Urothelium cell line (cell line): Measurements from ENCODE around the gene PSMG2.
"Not testable (repeated sequence)": the region's sequence is repeated elsewhere in the genome, so short reads cannot be mapped to it uniquely, and the experiment has no call there.

Experiments used
- DNase-seq: peaks from one replicate; pipeline ENCODE4 v3.0.0; 2011; ENCODE audit warnings: low spot score, mixed read lengths
- FAIRE-seq: peaks from 2 replicates; lab custom pipeline; 2011; peaks lifted over from hg19 to GRCh38; lab: Jason Lieb, UNC

The PSMG2 gene

DNA sequence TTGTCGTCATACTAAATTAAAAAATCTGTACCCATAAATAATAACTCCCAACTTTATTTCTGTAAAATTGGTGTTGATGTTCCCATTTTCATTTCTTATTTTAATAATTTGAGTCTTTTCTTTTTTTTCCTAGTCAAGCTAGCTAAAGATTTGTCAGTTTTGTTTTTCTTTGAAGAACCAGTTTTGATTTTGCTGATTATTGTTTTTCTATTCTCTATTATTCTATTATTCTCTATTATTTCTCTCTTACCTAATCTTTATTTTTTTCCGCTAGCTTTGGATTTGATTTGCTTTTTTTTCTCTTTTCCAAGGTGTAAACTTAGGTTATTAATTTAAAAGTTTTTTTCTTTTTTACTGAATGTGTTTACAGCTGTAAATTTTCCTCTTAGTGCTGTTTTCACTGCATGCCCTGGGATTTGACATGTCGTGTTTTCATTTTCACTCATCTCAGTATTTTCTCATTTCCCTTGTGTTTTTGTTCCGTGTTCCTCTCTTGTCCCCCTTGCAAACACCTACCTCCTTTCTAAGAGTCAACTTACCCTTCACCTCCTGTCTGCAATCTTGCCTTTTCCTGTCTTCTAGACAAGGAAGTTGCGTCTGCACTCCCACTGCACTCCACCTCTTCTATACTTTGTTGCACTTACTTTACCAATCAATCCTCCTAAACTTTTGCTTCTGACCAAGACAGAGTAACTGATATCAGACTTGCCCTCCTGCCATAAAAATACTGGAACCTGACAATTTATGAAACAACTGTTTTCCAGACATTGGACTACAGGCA is 18.8 kb downstream of the PSMG2 start:
- FAIRE-seq, result peak; percentile 73
- DNase-seq, result no peak

DNA sequence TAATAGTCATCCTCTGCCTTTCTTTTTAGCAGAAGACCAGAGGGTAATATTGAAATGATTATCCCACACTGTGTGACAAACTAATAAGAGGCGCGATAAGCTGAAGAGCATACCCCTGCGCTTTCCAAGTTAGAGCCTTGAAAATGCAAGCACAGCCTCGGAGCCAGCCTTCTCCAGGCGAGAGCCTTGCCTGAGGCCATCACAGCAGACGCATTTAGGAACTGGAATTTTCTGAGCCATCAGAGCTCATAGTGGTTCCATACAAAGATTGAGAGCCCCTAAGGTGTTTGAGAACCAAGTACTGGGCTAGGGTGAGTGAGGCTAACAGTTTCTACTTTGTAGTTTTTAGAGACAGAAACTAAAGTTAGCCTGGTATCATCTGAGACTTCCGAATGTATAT is 19.9 kb downstream of the PSMG2 start:
- no peak for FAIRE-seq
- no peak for DNase-seq

DNA sequence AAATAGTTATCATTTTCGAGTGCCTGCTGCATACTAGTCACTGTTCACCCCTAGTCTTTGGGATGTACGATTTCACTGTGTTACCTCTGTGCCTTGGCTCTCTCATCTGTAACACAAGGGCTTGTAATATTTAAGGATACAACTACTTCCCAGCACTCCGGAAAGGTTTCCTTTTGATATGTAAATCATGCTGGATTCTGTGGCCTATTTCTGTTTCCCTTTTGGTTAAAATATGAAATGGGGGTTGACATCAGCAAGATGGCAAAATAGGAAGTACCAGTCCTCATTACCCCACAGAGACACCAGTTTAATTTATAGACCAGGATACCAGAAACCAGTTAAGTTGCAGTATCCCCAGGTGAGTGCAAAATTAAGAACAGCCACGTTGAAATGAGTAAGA is 23.5 kb downstream of the PSMG2 start:
- no peak for DNase-seq
- FAIRE-seq, result no peak

DNA sequence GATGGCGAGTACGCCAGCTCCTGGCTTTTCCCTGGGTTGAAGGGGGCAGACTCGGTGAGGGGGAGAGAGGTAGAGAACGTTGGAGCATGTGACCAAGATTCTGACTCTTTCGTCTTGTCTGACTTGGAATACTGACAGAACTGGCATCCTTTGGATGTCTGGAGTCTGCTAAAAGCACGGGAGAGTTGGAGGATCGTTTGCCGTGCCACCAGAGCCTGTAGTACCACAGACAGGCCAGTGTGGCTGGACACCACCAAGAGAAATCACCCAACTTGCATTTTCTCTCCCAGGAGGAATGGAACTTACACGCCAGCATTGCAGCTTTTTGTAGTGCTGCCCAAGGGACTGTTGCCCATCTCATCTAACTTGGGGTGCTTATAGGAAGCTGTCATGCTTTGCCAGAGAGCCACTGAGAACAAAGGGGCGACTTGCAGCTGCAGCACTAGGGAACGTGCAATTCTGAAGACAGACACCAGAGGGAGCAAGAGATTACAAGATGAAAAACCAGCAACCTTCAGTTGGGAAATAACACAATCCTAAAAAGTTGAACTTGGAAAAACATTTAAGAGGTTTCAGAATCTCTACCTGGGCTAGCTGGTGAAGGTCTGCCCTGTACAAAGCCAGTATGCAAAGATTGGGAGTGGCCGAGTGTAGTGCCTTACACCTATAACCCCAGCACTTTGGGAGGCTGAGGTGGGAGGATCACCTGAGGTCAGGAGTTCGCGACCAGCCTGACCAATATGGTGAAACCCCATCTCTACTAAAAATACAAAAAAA is 24.1 kb downstream of the PSMG2 start:
- peak; percentile 93 for FAIRE-seq
- DNase-seq, result peak; percentile 91

DNA sequence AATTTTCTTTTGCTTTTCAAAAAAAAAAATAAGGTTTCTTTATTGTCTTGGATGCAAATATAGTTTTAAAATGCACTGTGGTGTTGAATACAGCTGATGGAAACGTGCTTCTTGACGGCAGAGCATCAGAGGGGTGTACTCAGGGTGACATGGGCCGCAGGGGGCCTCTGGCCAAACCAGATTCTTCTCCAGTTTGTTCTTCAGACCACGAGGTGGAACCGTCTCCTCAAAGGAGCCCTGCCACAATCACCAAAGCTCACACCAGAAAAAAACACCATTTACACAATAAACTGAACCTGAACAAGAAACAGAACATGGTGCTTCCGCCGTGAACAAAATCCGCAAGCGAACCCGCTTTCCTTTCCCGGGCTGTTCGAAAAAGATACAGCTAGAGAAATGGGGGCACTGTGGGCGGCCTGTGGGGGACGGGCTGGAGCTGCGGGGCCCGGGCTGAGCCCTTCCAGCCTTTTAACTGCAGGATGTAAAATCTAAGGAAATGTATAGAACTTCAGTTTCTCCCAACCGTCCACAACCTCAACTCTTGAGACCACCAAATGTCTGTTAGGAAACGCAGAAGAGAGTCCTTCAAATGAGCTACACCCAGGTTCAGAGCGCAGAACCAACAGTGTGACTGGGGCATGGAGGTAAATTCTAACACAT is 34.5 kb downstream of the PSMG2 start:
- FAIRE-seq, result peak; percentile 93
- DNase-seq, result no peak

DNA sequence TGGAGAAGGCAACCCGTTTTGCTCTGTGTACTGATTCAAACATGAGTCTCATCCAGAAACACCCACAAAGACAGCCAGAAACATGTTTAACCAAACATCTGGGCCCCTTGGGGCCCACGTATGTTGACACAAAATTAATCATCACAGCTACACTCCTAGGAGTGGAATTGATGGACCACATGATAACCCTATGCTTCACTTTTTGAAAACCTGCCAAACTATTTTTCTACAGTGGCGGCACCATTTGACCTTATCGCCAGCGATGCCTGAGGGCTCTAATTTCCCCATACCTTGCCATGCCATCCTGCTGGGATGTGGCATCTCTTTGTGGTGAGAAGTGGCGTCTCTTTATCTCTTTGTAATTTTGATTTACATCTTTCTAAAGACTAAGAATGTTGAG is 38.5 kb downstream of the PSMG2 start:
- DNase-seq, result peak; percentile 79

DNA sequence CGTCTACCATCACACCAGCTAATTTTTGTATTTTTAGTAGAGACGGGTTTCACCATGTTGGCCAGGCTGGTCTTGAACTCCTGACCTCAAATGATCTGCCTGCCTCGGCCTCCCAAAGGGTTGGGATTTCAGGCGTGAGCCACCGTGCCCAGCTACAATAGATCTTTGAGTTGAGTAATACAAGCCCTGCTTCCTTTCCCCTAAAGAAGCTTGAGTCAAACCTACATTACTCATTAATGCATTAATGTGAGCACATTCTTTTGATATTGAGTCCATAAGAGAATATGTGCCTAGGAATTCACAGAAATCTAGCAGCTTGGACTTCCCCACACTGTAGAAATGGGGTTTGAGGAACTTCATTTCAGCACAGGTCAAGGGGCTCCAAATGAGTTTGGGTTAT is 39.6 kb downstream of the PSMG2 start:
- no peak for DNase-seq

More for the DNA sequence above, 38.5 kb downstream of the PSMG2 start:
- FAIRE-seq, result peak; percentile 96

DNA sequence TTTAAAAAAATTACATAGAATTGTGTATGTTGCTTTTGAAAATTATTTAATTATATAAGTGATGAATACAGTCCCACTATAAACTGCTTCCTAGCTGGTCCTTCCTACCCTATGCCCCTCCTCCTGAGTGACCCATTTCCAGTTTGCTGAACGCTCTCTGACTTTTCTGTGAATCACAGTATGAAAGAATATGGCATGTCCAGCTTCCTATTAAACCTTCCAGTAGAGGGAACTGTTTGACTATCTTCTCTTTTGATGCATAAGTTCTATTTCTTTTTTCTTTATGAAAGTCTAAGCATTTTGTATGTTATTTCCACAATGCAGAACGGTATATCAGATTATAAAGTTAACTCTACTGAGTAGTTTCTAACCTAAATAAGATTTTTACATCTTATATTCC is 41.3 kb downstream of the PSMG2 start:
- DNase-seq, result peak; percentile 82
- FAIRE-seq, result peak; percentile 84

More for the DNA sequence above, 39.6 kb downstream of the PSMG2 start:
- FAIRE-seq, result peak; percentile 84

DNA sequence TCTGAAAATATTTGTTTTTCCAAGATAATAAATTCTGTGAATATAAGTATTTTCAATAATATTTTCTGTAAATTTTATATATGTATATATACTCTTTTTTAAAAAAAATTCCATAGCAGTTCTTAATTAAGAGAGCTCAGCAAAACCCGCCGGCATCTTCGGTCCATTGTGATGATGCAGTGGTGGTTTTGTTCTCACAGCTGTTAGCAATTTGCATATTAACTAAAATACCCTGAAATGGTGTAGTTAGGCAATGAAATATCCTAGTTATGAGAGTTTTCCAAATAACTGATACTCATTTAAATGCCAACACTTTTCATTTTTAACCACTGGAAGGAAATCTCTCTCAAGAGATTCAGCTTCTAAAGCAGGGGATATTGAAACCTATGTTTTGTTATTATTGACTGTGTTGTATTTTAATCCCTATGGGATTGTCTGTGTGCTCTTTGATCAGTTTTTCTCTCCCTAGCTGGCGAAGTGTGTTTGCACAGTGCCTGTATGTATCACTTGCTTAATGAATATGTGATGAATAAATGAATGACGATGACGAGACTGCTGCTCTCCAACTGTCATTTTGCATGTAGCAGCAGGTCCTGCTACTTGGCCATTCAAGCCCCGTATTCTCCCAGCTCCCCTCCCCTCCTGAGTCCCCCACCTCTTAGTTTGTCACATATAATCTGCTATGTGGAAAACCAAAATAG is 42.4 kb downstream of the PSMG2 start:
- DNase-seq (no peak), FAIRE-seq (no peak)

DNA sequence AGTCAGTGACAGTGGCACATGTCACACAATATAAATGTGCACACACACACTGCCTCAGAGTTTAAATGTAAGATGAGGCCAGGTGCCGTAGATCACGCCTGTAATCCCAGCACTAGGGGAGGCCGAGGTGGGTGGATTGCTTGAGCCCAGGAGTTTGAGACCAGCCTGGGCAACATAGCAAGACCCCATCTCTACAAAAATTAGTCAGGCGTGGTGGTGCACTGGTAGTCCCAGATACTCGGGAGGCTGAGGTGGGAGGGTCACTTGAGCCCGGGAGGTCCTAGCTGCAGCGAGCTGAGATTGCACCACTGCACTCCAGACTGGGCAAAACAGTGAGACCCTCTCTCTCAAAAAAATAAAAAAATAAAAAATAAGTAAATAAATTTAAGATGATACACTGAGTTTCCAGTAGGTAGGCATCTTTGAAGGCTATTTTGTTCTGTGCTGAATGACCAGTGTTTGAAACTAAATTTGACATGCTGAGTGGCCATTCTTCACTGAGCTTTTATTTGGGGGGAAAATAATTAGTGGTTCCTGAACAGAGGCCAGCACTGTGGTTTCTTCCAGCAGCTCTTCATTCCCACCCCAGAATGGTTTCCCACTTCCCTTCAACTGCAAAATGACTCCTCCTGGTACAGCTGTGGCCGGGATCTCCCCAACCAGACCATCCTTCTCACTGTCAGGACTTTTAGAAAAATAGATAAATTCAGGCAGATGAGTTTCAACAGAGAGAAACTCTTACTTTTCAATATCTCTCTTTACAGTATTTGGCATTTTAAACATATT is 44.9 kb downstream of the PSMG2 start:
- peak; percentile 68 for FAIRE-seq

DNA sequence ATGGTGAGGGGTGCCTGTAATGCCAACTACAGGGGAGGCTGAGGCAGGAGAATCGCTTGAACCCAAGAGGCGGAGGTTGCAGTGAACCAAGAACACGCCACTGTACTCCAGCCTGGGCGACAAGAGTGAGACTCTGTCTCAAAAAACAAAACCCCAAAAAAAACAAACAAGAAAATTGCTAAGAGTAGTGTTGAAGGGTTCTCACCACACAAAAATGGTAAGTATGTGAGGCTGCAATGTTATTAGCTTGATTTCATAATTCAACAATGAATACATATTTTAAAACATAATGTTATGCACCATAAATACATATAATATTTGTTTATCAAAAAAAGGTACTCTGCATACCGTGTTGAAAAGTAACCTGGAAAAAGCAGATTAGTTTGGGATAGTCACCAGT is 45.8 kb downstream of the PSMG2 start:
- FAIRE-seq, result peak; percentile 40
- no peak for DNase-seq

More for the DNA sequence above, 44.9 kb downstream of the PSMG2 start:
- peak; percentile 24 for DNase-seq

DNA sequence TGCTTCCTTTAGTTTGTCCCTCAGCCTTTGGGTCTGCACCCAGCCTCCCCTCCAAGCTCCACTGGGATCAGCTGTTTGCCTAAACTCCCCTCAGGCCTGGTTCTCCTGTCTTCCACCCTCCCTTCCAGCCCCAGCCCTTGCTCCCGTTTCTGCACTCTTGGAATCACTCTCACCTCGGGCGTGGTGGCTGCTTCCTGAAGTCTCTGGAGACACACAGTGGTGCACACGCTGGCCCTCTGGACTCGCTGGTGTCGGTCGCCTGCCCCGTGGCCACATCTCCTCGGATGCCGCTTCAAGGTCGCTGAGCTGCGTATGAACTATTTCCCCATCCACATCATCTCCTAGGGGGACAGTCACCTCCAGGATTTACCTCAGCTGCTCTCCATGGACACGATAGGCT is 46.3 kb downstream of the PSMG2 start:
- peak; percentile 12 for DNase-seq
- peak; percentile 96 for FAIRE-seq

DNA sequence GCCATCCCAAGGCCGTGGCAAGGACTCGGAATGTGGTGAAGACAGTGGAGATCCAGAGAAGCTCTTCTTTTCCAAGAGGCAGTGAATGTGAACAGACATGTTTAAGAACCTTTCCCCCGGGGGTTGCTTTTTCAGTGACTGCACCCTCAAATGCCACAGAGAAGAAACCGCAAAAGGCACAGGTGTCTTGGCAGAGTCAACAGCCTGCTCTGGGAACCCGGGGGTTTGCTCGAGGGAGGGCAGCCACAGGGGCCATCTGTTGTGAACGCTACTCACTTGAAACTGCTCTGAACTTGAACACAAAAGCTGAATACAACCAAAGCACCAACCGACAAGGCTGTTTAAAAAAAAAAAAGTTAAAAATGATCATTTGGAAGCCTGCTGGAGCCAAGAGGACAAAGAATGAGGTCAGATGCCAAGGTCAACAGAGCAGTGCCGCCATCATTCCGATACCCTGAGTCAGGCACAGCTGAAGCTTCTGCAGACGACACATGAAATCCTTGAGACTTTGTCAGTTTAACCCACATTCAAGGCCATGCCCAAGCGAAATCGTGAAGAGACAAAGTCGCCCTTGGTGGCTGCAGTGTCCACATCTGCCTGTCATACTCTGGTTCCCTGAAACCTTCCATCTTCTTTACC is 47.4 kb downstream of the PSMG2 start:
- peak; percentile 98 for FAIRE-seq
- DNase-seq, result peak; percentile 95

DNA sequence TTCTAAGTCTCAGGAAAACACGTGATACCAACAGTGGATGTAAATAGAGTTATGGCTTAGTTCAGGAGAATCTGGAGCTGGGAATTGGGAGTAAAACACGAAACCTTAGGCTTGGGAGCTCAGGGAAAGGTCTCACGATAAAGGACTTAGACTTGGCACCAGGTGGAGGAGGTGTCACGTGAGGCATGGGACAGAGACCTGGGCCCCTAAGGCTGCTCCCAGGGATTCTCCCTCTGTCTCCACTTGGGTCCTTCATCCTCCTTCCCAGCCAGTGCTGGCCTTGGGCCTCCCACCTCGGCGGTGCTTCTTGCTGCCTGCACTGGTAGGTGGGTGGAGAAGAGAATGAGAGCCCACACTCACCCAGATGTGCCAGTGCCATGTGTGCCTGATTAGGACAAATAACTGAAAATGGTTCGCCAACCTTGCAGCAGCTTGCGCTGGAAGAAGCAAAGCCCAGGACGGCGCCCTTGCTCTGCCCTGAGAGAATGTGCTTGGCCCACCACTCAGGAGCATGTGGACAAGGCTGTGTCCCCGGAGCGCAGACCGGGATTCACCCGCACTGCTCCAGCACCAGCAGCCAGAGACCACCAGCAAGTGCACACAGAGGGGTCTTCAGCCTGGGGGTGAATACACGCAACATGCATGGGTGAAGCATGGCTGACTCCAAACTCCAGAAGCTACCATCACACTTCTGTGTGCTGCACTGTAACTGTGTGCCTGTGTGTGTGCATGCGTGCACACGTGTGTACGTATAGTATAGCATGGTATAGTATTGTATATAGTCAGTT is 48.1 kb downstream of the PSMG2 start:
- DNase-seq (peak; percentile 45), FAIRE-seq (no peak)

DNA sequence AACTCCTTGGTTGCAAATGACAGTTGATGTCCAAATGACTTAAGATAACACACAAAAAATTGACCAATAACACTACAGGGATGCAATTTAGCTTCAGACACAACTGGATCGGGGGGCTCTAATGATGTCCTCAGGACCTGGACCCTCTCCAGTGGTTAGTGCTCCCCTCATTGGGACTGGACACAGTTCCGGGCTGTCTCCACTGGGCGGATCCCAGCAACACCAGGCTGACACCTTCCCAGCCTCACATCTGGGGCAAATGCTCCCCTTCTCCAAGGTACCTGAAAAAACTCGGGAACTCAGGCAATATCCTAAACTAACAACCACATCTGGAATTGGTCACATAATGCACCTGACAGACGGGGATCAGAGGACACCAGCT is 48.7 kb downstream of the PSMG2 start:
- no peak for DNase-seq
- FAIRE-seq, result no peak

DNA sequence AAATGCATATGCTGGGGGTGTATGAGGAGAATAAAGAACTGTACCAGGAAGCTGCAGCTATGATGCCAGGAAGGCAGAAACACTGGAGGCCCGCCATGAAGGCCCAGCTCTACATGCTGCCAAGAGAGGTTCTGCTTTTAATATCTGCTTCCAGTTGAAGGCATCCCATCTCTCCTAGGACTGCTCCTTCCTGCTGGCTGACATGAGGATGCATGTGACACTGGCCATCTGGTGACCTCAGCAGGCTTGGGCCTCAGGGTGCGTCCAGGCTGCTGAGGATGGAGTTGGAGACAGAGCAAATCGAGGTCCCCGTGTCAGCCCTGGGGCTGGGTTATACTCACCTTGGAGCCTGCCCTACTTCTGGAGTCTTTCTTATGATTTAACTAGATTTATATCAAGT is 49.0 kb downstream of the PSMG2 start:
- peak; percentile 15 for DNase-seq
- FAIRE-seq, result peak; percentile 77

DNA sequence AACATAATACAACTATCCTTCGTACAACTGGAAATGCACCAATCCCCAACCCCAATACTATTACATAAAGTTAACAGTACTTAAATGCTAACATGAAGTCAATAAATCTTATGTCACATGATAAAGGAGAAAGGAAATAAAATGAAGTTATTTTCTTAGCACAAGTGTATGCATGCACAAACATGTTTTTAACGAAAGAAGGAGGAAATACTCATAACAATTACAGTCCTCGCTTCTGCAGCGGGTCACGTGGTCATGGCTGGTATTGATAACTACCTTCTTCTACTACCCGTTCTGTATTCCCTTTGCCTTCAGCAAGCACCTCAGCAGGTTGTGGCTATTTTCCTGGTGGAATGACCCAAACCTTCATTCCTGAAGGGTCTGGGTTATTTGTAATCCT is 51.7 kb downstream of the PSMG2 start:
- peak; percentile 94 for FAIRE-seq
- DNase-seq, result no peak

DNA sequence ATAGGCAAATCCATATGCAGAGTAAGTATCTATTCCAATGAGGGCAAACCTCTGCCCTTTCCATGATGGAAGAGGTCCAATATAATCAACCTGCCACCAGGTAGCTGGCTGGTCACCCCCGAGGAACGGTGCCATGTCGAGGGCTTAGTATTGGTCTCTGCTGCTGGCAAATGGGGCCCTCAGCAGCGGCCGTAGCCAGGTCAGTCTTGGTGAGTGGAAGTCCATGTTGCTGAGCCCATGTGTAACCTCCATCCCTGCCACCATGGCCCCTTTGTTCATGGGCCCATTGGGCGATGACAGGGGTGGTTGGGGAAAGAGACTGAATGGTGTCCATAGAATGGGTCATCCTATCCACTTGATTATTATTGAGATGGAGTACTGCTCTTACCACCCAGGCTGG is 52.8 kb downstream of the PSMG2 start:
- FAIRE-seq, DNase-seq: not testable (repeated sequence)
